NCI-H226 (cell line): ENCODE data around the gene ZC3H7A.
A peak's percentile ranks its signal among the peaks of the same experiment; 100 is the strongest.

Experiments
- DNase-seq: peaks from one replicate; pipeline ENCODE4 v3.0.0-alpha.2; 2015

ZC3H7A gene

GRCh38 chr16:11774065-11774626 is 22.9 kb downstream of the ZC3H7A start:
- DNase-seq, result no peak

GRCh38 chr16:11768849-11769248 is 28.2 kb downstream of the ZC3H7A start:
- DNase-seq, result no peak

GRCh38 chr16:11762431-11762830 is 34.6 kb downstream of the ZC3H7A start:
- DNase-seq, result no peak

GRCh38 chr16:11759997-11760396 is 37.1 kb downstream of the ZC3H7A start:
- DNase-seq, result no peak

GRCh38 chr16:11759163-11759834 is 37.8 kb downstream of the ZC3H7A start:
- DNase-seq, result no peak

- DNase-seq, result no peak
Measured at GRCh38 chr16:11757671-11758545, 39.1 kb downstream of the ZC3H7A start.

GRCh38 chr16:11756248-11756647 is 40.8 kb downstream of the ZC3H7A start:
- DNase-seq, result no peak

GRCh38 chr16:11755022-11755760 is 41.9 kb downstream of the ZC3H7A start:
- DNase-seq, result no peak

- DNase-seq, result no peak
Measured at GRCh38 chr16:11752856-11753255, 44.2 kb downstream of the ZC3H7A start.

GRCh38 chr16:11750056-11750455 is 47.0 kb downstream of the ZC3H7A start:
- no peak for DNase-seq

- no peak for DNase-seq
Measured at GRCh38 chr16:11748404-11749254, 48.4 kb downstream of the ZC3H7A start.

- no peak for DNase-seq
Measured at GRCh38 chr16:11747949-11748403, 49.1 kb downstream of the ZC3H7A start.

GRCh38 chr16:11744075-11744470 is 53.0 kb downstream of the ZC3H7A start:
- DNase-seq, result no peak

- peak; percentile 44 for DNase-seq
Measured at GRCh38 chr16:11743308-11744074, 53.6 kb downstream of the ZC3H7A start.

- DNase-seq, result peak; percentile 95
Measured at GRCh38 chr16:11742536-11743307, 54.3 kb downstream of the ZC3H7A start, which contains the start of gene TXNDC11. Gene TXNDC11, minus strand, starts transcription at chr16:11742857. Its CDS starts 127 bp downstream, at chr16:11742730.

- DNase-seq, result peak; percentile 6
Measured at GRCh38 chr16:11742093-11742535, 54.9 kb downstream of the ZC3H7A start.

GRCh38 chr16:11740567-11740966 is 56.5 kb downstream of the ZC3H7A start:
- DNase-seq, result no peak

GRCh38 chr16:11738742-11739544 is 58.1 kb downstream of the ZC3H7A start:
- DNase-seq, result no peak

- DNase-seq, result no peak
Measured at GRCh38 chr16:11737713-11738112, 59.3 kb downstream of the ZC3H7A start.
